ENCODE data around the gene EYA2.
"Not testable (repeated sequence)": the region's sequence is repeated elsewhere in the genome, so short reads cannot be mapped to it uniquely, and the experiment has no call there.

EYA2 gene, protein sequence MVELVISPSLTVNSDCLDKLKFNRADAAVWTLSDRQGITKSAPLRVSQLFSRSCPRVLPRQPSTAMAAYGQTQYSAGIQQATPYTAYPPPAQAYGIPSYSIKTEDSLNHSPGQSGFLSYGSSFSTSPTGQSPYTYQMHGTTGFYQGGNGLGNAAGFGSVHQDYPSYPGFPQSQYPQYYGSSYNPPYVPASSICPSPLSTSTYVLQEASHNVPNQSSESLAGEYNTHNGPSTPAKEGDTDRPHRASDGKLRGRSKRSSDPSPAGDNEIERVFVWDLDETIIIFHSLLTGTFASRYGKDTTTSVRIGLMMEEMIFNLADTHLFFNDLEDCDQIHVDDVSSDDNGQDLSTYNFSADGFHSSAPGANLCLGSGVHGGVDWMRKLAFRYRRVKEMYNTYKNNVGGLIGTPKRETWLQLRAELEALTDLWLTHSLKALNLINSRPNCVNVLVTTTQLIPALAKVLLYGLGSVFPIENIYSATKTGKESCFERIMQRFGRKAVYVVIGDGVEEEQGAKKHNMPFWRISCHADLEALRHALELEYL

DNA sequence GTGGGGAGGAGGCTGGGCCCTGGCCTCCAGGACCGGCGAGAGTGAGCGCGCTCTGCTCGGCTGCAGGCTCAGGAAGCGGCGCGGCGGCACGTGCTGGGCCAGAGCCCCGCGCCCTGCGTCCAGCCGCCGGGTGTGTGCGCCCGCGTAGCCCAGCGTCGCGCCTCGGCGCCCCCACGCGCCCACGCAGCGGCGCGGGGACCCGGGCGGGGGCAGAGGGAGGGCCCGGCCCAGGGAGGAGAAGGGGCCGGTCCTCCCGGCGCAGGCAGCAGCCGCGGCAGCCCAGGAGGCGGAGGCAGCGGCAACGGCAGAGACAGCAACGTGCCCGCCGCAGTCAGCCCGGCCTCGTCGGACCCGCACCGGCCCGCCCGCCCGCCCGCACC, at the start of gene EYA2:
TSS of gene EYA2 (plus strand) at position 265 of the 380 bp plus-strand sequence. CDS start 95,168 bp downstream, outside the sequence.
- DNase-seq (ENCODE audit: low read depth, low spot score), result no peak

DNA sequence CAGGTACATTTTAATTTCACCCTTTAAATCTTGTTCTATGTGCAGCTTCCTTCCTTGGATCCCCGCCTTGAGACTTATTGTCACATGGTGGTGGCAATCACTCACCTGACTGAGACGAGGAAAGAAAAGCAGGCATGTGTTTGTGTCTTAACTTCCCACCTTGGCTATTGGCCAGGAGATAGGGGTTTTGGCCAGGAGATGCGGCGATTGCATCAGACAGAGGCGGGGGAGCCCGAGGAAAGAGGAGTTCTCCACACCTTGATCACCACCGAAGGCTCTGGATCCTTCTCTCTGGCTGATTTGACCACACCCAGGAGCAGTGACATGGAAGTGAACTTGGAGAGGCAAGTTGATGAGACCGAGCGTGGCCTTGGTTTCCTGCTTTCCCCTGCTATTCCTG, 49.7 kb upstream of the EYA2 start:
- DNase-seq (ENCODE audit: low read depth, low spot score), result no peak

DNA sequence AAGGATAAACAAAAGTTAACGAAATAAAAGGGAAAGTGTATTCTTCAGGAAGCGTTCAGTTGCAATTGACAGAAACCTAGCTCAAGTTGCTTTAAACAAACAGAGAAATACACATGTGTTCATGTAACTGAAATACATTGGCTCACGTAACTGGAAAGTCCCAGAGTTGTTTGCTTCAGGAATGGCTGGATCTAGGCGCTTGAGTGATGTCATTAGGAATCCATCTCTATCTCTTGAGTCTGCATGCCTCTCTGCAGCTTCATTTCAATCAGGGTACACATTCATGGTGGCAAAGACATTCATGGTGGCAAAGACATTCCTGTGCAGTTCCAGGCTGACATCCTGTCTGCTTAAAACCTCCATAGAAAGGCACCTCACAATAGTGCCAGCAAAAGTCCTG, 45.4 kb upstream of the EYA2 start:
- DNase-seq (ENCODE audit: low read depth, low spot score), result no peak

DNA sequence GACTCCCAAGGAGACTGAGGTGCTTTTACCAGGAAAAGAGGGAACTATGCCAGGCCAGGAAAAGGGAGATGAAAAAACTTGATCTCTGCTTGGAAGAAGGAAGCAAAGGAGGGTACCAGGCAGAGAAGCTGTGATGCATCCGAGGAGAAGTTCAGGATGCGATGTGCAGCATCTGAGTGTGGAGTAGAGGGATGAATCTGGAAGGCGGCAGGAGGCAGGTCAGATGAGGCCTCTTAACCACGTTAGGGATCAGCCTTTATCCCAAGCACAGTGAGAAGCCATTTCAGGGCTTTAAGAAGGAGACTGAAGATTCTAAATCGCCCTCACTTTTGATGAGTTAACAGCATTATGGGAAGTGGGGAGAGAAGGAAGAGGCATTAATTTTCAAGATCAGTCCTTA, 44.9 kb upstream of the EYA2 start:
- no peak for DNase-seq (ENCODE audit: low read depth, low spot score)

DNA sequence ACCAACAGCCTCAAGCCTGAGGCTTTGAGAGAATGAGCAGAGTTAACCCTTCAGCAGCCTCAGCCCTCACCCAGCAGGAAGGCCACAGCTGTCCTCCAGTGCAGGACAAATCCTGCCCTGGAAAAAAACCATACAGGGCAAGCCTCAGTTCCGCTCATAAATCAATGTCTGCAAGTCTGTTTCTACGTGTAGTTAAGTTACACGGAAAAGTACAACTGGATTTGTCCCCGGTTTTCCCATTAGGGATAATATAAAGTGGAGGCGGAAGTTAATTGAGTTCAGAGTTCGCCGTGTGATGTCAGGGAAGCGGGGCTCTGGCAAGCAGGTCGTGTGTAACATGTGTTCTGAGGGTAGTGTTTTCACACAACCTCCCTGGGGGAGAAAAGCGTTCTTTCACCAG, 44.2 kb upstream of the EYA2 start:
- DNase-seq (ENCODE audit: low read depth, low spot score), result no peak

DNA sequence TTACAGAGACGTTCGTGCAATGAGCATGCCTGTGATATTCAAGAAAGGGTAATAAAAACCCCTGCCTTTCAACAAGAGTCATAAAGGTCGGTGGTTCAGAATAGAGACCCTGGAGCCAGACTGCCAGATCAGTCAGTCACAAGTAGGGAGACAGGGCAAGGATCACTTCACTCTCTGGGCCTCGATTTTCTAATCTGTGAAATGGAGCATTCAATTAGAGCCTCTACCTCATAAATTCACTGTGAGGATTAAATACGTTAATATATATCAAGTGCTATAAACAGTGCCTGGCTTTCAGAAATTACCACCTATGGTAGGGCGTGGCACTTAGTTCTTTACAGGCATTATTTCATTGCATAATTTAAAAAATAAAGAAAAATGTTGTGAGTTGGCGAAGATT, 43.7 kb upstream of the EYA2 start:
- DNase-seq (ENCODE audit: low read depth, low spot score), result no peak

DNA sequence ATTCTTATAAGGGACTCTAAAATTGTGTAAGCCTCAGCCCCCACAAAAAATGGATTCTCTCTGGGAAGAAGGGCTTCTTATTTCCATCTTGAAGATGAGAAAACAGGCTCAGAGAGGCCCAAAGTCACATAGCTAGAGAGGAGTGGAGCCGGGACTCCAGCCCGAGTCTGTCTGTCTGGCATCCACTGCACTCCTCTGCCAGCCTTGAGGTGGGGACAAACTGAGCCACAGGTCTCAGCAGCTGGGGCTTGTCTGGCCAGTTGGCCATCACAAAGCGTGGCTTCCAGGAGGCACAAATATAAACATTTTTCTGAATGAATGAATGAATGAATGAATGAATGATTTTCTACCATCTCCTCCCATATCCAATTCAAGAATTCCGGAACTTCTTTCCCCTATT, 42.9 kb upstream of the EYA2 start:
- no peak for DNase-seq (ENCODE audit: low read depth, low spot score)

DNA sequence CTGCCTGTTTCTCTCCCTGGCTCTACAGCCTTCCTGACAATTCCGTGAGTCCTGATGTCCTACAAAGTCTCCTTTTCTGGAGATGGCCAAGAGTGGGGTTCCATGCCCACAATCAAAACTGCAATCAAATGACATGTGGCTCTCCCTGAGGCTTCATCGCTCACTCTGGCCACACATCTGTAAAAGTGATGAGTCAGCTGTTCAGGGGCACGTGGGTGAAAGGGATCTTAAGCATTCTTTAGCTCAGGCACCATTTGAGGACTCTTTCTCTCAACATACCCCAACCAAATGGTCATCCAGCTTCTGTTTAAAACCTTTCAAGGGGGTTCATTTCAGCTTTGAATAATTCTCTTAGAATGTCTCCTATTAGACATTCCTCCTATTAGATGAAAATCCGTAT, 42.3 kb upstream of the EYA2 start:
- no peak for DNase-seq (ENCODE audit: low read depth, low spot score)

DNA sequence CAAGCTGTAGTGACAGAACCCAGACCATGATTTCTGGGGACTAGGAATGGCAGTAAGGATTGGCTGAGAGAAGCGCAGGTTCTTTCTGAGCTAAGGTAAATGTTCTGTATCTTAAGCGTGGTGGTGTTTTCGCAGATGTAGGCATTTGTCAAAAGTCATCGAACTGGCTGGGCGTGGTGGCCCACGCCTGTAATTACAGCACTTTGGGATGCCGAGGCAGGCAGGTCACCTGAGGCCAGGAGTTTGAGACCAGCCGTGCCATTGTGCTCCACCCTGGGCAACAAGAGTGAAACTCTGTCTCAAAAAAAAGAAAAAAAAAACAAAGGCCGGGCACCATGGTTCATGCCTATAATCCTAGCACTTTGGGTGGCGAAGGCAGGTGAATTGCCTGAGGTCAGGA, 40.7 kb upstream of the EYA2 start:
- DNase-seq (ENCODE audit: low read depth, low spot score), result no peak

DNA sequence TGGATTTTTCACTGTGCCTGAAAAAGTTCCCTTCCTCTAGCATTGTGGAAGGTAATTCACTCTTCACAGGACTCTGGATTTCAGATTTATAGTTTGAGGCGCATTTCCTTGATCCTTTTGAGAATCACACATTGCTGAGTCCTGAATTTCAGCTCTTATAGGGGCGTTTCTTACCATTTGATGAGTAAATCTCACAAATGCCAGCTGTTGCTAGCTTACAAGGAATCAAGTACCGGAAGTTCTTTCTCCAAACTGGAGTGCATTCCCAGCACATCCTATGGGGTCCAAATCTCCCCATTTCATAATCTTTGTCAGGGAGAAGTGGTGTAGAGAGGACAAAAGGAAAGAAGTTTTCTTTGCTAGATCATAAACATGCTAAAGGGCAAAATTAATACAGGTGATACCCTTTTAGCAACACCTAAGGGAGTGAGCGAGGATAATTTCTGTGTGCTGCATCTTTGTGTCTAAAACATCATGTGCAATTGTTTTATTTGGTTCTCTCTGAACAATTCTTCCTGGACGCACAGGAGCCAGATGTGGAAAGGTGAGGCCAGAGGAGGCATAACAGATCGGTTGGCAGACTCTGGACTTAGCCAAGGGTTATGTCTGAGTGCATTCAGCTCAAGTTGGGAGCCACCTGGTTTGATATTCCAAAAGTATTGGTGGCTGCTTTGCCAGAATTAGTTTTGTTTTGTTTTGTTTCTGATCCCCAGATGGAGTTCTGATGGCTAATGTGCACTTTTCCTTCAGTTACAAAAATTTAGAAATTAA, 37.4 kb upstream of the EYA2 start:
- no peak for DNase-seq (ENCODE audit: low read depth, low spot score)

DNA sequence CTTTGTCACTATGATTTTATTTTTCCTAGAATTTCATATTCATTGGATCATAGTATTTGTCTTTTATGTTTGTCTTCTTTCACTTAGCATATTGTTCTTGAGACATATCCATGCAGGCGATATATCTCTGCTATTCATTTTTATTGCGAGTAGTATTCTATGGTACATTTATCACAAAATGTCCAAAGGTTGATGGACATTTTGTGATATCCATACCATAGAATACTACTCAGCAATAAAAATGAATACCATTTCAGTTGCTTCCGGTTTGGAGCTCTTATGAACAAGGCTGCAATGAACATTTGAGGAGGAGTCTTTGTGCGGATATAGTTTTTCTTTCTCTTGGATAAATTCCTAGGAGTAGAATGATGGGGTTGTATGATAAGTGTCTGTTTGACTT, 28.8 kb upstream of the EYA2 start:
- no peak for DNase-seq (ENCODE audit: low read depth, low spot score)

DNA sequence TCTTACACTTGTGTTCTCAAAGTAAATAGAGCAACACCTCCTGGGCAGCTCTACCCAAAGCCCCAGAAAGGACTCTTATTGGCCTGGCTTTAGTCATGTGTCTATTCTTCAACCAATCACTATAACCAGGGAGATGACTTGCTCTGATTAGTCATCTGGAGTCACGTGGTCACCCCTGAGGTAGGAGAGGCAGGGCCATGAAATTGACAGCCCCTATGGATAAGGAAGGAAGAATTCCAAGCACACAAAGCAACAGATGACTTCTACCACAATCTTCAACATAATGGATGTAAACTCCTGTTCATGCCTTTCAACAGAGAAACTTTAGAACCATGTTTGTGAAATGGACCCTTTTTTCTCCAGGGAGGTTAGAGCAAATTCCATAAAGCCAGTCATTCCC, 24.6 kb upstream of the EYA2 start:
- DNase-seq (ENCODE audit: low read depth, low spot score), result no peak

DNA sequence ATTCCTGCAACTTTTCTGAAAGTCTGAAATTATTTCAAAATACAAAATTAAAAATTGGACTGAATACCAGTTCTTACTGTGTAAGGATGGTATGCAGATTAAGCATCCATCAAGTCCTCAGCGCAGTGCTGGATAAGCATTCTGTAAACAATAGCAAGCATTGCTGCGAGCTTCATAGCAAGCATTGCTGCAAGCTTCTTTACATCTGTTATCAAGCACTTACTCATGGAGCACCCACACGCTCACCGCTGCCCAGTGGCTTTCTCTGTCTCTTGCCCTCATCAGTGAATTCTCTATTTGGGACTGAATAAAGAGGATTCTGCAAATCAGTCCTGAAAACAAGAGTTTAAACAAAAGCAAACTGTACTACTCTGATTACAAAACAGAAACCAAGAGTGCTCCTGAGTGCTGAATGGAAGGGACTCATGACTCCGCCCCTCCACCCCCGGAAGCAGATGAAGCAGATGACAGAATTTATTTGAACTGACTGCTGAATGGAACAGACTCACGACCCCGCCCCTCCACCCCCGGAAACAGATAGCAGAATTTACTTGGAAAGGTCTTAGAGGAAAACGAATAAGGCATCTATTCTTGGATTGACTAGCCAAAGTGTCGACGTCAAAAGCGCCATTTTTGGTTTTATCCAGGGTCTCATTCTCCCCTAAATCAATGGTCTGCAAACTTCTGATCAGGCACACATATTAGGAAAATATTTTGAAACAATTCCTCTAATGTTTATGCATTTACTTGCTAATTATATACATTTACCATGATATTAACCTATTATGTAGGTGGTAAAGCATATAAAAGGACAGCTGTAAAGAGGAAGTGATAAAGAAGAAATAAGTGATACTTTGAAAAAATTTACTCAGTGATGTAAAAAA, 22.1 kb upstream of the EYA2 start:
- no peak for DNase-seq (ENCODE audit: low read depth, low spot score)

DNA sequence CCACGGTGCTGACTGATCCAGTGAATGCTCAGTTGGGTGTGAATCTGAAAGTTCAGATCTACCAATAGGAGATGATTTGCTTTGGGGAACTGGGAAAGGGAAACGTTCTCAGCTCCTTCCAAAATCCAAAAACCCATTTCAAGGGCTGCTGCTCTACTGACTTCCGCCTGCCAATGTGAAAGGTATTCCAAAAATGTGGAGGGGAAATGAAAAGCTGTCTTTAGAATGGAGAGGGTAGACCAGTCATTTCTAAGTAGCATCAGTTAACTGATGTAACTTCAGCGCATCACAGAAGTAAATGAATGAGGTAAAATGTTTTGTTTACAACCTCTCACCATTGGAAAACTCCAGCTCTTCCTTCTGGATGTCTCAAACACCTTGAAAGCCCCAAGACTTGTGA, 19.6 kb upstream of the EYA2 start:
- DNase-seq (ENCODE audit: low read depth, low spot score), result no peak

DNA sequence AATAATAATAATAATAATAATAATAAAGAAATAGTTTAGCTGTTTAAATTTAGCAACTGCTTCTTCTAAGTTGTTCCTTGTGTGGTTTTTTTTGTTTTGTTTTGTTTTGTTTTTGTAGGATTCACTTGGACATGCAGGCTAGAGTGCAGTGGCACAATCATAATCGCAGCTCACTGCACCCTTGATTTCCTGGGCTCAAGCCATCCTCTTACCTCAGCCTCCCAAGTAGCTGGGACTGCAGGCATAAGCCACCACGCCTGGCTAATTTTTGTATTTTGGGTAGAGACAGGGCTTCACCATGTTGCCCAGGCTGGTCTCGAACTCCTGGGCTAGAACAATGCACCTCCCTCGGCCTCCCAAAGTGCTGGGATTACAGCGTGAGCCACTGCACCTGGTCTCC, 15.3 kb upstream of the EYA2 start:
- no peak for DNase-seq (ENCODE audit: low read depth, low spot score)

DNA sequence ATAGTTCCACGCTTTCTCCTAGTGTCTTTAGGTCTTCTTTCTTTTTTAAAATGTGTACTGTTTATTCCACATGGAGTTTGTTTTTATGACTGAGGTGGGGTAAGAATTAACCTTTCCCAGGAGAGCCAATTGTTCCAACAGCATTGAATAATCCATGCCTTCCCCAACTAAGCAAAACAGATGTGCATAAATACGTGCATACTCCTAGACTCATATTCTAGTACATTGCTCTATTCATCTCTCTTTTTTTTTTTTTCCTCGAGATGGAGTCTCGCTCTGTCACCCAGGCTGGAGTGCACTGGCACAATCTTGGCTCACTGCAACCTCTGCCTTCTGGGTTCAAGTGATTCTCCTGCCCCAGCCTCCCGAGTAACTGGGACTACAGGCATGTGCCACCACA, 14.7 kb upstream of the EYA2 start:
- not testable (repeated sequence) for DNase-seq (ENCODE audit: low read depth, low spot score)

DNA sequence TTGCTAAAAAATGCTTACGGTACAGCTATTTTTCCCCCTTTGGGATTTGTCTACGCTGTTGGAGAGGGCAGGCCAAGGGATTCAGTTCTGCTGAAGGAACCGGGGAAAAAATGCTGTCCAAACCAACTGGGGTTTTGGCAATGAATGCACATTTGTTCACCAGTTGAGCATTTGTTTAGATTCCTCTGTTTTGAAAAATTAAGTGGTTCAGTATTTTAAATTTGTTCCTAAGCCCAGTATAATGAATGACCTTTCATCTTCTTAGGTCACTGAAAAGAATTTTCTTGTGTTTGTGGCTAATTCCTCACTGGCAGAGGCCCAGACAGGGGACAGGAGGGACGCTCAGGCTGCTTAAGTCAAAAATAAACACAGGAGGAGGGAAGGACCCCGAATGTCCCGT, 10.8 kb upstream of the EYA2 start:
- no peak for DNase-seq (ENCODE audit: low read depth, low spot score)

DNA sequence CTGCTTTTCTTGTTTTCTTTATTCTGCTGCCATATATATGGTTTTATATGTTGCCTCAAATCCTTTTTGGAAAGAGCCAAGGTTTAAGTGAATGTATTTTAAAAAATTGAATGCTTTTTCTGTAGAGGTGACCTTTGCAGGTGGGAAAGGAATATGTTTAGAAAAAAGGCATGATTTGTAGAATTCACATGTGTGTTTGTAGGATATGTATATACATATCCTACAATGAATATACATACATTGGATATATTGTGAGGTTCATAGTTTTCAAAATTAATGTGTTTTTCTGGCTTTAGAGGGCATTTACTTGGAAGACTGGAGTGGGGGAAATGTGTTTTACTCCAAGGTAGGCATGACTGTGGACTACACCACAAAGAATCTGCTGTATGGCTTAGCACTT, 4.0 kb upstream of the EYA2 start:
- no peak for DNase-seq (ENCODE audit: low read depth, low spot score)

DNA sequence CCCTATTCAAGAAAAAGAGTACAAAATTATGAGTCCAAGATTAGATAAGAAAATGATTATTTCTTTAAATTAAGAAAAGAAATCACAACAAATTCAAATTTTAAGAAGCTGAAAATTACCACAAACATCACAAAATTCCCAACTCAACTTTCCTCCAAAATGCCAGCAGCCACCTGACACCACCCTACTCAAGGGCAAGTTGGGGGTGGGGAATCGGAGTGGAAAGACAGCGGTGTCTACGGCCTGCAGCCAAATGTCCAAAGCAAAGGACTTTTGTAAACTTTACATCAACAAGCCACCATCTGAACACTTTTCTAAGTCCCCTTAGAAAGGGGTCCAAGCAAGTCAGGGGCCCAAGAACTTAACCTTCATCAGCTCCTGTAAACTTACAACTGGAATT, 1.6 kb upstream of the EYA2 start:
- no peak for DNase-seq (ENCODE audit: low read depth, low spot score)

DNA sequence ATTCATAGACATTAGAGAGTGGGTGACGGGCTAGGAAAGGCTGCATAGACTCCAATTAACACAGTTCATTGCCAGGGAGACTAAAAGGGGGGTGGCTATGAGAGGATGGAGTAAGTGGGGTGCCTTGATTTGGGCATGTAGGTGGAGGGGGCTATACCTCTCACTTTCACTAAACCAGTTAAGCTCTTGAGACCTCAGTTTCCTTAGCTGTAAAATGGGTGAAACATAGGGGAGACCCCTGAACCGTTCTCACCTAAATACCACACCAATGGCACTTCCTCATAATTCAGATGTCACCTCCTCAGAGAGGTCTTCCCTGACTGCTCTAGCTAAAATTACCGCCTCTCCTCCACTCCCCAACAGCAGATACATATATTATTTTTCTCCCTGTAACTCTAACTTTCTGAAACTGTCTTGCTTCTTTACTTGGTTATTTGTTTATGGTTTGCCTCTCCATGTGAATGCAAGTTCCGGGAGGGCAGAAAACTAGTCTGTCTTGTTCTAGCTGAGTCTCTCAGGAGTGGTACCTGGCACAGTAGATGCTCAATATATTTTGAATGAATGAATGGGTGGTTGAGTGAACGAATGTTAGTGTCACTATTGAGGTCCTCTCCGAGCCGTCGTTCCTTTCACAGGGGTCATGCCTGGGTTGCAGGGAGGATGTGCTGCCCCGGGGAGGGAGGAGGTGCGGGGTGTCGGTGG, 615 bp upstream of the EYA2 start:
- DNase-seq (ENCODE audit: low read depth, low spot score), result no peak
